DOHH2 (cell line): Measurements from ENCODE around the gene CLEC20A.

Experiments
- H3F3A ChIP-seq: fragments of 200-600 bp; sonication (generic), shearing (Covaris generic); 2 replicates; pipeline ENCODE4 v1.6.0; 2016; ENCODE audit warnings: antibody characterized with exemption, mild to moderate bottlenecking; ENCODE audit not compliant: control insufficient read depth, insufficient read depth
- H3K27ac ChIP-seq: fragments of 200-600 bp; sonication (generic); 2 replicates; pipeline ENCODE4 v1.5.1; 2014; ENCODE audit warnings: low read depth, mild to moderate bottlenecking, low read length, moderate library complexity
- H3K27me3 ChIP-seq: fragments of 200-600 bp; sonication (generic); 2 replicates; pipeline ENCODE4 v1.6.1; 2014; ENCODE audit warnings: mild to moderate bottlenecking, low read length, mixed read lengths; ENCODE audit not compliant: control insufficient read depth
- H3K36me3 ChIP-seq: fragments of 200-600 bp; sonication (generic); 2 replicates; pipeline ENCODE4 v1.6.1; 2014; ENCODE audit warnings: mild to moderate bottlenecking, low read length, moderate library complexity, mixed read lengths; ENCODE audit not compliant: control insufficient read depth
- H3K4me1 ChIP-seq: fragments of 200-600 bp; sonication (generic); 2 replicates; pipeline ENCODE4 v1.6.1; 2014; ENCODE audit warnings: mild to moderate bottlenecking, low read length, mixed read lengths; ENCODE audit not compliant: control insufficient read depth
- H3K4me2 ChIP-seq: fragments of 200-600 bp; sonication (generic); 2 replicates; pipeline ENCODE4 v1.6.0; 2014; ENCODE audit warnings: mild to moderate bottlenecking, low read length, moderate library complexity
- H3K4me3 ChIP-seq: fragments of 200-600 bp; sonication (generic); 2 replicates; pipeline ENCODE4 v1.5.1; 2014; ENCODE audit warnings: mild to moderate bottlenecking, low read length, mixed read lengths
- H3K79me2 ChIP-seq: fragments of 200-600 bp; sonication (generic); 2 replicates; pipeline ENCODE4 v1.6.1; 2014; ENCODE audit warnings: mild to moderate bottlenecking, low read length, mixed read lengths; ENCODE audit not compliant: control insufficient read depth
- H3K9me2 ChIP-seq: fragments of 200-600 bp; sonication (generic); replicated peaks from 2 replicates; pipeline ENCODE4 v1.6.1; 2014; ENCODE audit warnings: mild to moderate bottlenecking, low read length, mixed read lengths; ENCODE audit not compliant: control insufficient read depth
- H3K9me3 ChIP-seq: fragments of 200-600 bp; sonication (generic); 2 replicates; pipeline ENCODE4 v1.6.1; 2014; ENCODE audit warnings: antibody characterized with exemption, low read length, mixed read lengths; ENCODE audit not compliant: control insufficient read depth, insufficient read depth
- H4K20me1 ChIP-seq: fragments of 200-600 bp; sonication (generic); 2 replicates; pipeline ENCODE4 v1.6.0; 2014; ENCODE audit warnings: low read depth, mild to moderate bottlenecking, antibody characterized with exemption, low read length, moderate library complexity; ENCODE audit not compliant: control insufficient read depth, insufficient read depth
- CTCF ChIP-seq: fragments of 200-600 bp; sonication (generic); IDR thresholded peaks from one replicate; pipeline ENCODE4 v1.5.1; 2014; ENCODE audit warnings: antibody characterized with exemption, mild to moderate bottlenecking, low read depth, low read length; ENCODE audit not compliant: poor library complexity, severe bottlenecking
- EZH2phosphoT487 ChIP-seq: fragments of 200-600 bp; sonication (generic); IDR thresholded peaks from 2 replicates; pipeline ENCODE4 v1.6.1; 2017; ENCODE audit warnings: borderline replicate concordance, mild to moderate bottlenecking, antibody characterized with exemption, low read length, moderate library complexity, mixed read lengths

Gene CLEC20A

GRCh38 chr1:178477373-178477772, 19.4 kb downstream of the CLEC20A start:
- TF ChIP-seq CTCF: no peak
- no peak for TF ChIP-seq EZH2phosphoT487
- no peak overlapping the region for H3K4me3 ChIP-seq
- no peak overlapping the region for H3K27ac ChIP-seq
- no peaks in the 10 kb centered on the region for H3F3A ChIP-seq
- H3K27me3 ChIP-seq: peaks cover 26% of the 10 kb centered on the region
- H3K36me3 ChIP-seq: no peaks in the 10 kb centered on the region
- H4K20me1 ChIP-seq: no peaks in the 10 kb centered on the region
- no peak overlapping the region for H3K4me2 ChIP-seq
- no peaks in the 10 kb centered on the region for H3K9me2 ChIP-seq
- no peaks in the 10 kb centered on the region for H3K9me3 ChIP-seq
- no peaks in the 10 kb centered on the region for H3K4me1 ChIP-seq
- no peaks in the 10 kb centered on the region for H3K79me2 ChIP-seq

DNA sequence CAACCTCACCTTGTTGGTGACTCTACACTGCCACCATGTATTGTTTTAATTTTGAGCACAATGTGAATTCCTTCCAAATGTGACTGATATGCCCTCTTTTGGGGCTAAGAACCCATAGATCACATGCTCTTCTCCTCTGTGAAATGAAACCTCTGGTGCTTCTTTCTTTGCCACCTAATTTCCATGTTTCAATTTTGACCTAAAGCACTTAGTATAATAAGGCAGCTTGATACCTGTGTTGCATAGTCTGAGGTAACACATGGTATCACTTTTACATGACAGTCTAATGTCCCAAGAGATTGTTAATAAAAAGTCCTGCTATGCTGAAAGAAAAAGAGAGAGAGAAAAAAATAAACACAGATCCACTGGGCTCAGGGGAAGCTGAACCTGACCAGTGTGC, 24.2 kb downstream of the CLEC20A start:
- Histone ChIP-seq H4K20me1 (no peaks in the 10 kb centered on the region), H3K9me3 (no peaks in the 10 kb centered on the region), H3F3A (no peaks in the 10 kb centered on the region), H3K36me3 (no peaks in the 10 kb centered on the region), H3K4me1 (no peaks in the 10 kb centered on the region), H3K27me3 (peaks cover 23% of the 10 kb centered on the region), H3K9me2 (no peaks in the 10 kb centered on the region), H3K4me2 (no peak overlapping the region), H3K79me2 (no peaks in the 10 kb centered on the region), H3K4me3 (no peak overlapping the region), H3K27ac (no peak overlapping the region)
- TF ChIP-seq EZH2phosphoT487 (no peak), CTCF (no peak)

DNA sequence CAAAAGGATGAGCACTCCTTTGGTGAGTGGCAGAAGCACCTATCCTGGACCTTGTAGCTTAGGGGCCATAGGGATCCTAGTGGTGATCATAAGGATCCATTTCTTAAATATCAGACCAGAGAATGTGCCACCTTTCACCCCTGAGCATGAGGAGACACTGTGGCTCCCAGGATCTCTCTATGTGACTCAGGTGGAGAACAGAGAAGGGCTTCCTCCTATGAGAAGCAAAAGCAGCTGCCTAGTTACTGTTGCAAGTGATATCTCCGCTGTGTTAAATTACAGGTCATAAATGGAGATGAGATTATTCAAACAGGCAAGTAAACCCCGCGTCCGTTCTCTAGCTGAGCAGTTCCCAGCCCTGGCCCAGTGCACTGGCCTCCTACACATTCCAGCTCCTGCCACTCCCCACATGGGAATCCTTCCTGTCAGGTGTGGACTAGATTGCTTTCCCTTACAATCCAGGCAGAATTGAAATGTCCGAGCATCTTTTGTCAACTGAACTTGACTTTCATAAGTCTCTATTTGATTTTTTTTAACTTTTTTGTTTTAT, 26.3 kb downstream of the CLEC20A start:
- no peak for TF ChIP-seq CTCF
- no peak for TF ChIP-seq EZH2phosphoT487
- Histone ChIP-seq H3K4me2 (no peak overlapping the region), H3K4me3 (no peak overlapping the region), H3F3A (no peaks in the 10 kb centered on the region), H3K27me3 (peaks cover 15% of the 10 kb centered on the region), H3K4me1 (no peaks in the 10 kb centered on the region), H3K9me3 (no peaks in the 10 kb centered on the region), H3K79me2 (no peaks in the 10 kb centered on the region), H3K27ac (no peak overlapping the region), H3K9me2 (no peaks in the 10 kb centered on the region), H4K20me1 (no peaks in the 10 kb centered on the region), H3K36me3 (no peaks in the 10 kb centered on the region)

DNA sequence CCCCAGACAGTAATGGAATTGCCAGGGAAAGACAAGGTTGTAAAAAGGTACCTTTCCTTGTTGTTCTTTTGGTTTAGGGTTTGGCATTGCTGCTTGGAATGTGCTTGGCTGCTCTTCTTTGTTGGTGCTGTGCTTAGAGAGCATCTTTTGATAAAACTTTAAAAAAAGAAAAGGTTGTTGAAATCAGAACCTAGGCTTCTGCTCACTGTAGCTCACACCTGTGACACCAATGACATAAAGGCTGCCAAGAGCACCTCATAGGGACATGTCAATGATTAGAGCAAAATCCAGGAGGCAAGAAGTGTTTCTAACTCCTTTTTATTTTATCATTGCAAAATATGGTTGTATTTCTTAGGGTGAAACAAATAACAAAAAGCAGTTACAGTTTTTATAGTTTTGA, 28.9 kb downstream of the CLEC20A start:
- Histone ChIP-seq H3K36me3 (no peaks in the 10 kb centered on the region), H3K4me1 (no peaks in the 10 kb centered on the region)

More for the DNA sequence above, 28.9 kb downstream of the CLEC20A start:
- no peak overlapping the region for H3K4me2 ChIP-seq
- H3K9me3 ChIP-seq: no peaks in the 10 kb centered on the region
- peaks cover 19% of the 10 kb centered on the region for H3K27me3 ChIP-seq
- H4K20me1 ChIP-seq: no peaks in the 10 kb centered on the region
- H3K4me3 ChIP-seq: no peak overlapping the region
- no peaks in the 10 kb centered on the region for H3F3A ChIP-seq
- no peak for TF ChIP-seq EZH2phosphoT487
- no peak for TF ChIP-seq CTCF
- H3K9me2 ChIP-seq: no peaks in the 10 kb centered on the region
- no peak overlapping the region for H3K27ac ChIP-seq
- no peaks in the 10 kb centered on the region for H3K79me2 ChIP-seq
